K562 (cell line): ENCODE data around the gene CLIP1. TPM values are rescaled to one million over a fixed set of nuclear protein-coding genes. Genes with fewer than 3 reads are reported as not detected.
A peak's percentile ranks its signal among the peaks of the same experiment; 100 is the strongest.

Experiments
- ARHGAP35 ChIP-seq: fragments of 450-650 bp; IDR thresholded peaks from 2 replicates; pipeline ENCODE4 v1.6.1; 2018; ENCODE audit not compliant: partially characterized antibody
- CBFA2T2 ChIP-seq: fragments of 450-650 bp; conservative IDR thresholded peaks from 2 replicates; pipeline ENCODE4 v1.6.1; 2017; ENCODE audit warnings: mild to moderate bottlenecking
- EP400 ChIP-seq: fragments of 450-650 bp; IDR thresholded peaks from 2 replicates; pipeline ENCODE4 v1.6.1; 2017; ENCODE audit warnings: antibody characterized with exemption, mild to moderate bottlenecking, moderate library complexity
- HOMEZ ChIP-seq: fragments of 250-450 bp; sonication (Bioruptor Pico); IDR thresholded peaks from 2 replicates; pipeline ENCODE4 v1.4.0; 2020; ENCODE audit warnings: mild to moderate bottlenecking, moderate library complexity
- KDM4B ChIP-seq, 2 experiments: fragments of 450-650 bp in 1 of 2; sonication (generic) in 1 of 2; IDR thresholded peaks; 2 replicates each; pipeline ENCODE4 v1.6.1; 2016 to 2017; ENCODE audit warnings: borderline replicate concordance in 2 of 2, antibody characterized with exemption in 1 of 2, low read depth in 1 of 2, mild to moderate bottlenecking in 1 of 2
- LEF1 ChIP-seq: fragments of 450-650 bp; IDR thresholded peaks from 2 replicates; pipeline ENCODE4 v1.6.1; 2016; ENCODE audit warnings: mild to moderate bottlenecking
- NR2C2 ChIP-seq, 2 experiments: fragments of 200-800 bp in 1 of 2; sonication (Bioruptor generic) in 1 of 2; sonication (generic) in 1 of 2; formaldehyde crosslinking in 1 of 2; IDR thresholded peaks; 2 replicates each; pipeline versions ENCODE4 v1.6.1 to v1.8.0; 2016 to 2022; ENCODE audit warnings: mild to moderate bottlenecking in 1 of 2, missing compliant biosample characterization in 1 of 2, missing genetic modification characterization in 1 of 2, missing genetic modification reagents in 1 of 2
- NR3C1 ChIP-seq: sonication (generic); formaldehyde crosslinking; IDR thresholded peaks from 2 replicates; pipeline ENCODE4 v1.8.1; 2022; ENCODE audit warnings: missing genetic modification reagents
- NUFIP1 ChIP-seq: fragments of 450-650 bp; IDR thresholded peaks from 2 replicates; pipeline ENCODE4 v1.6.1; 2018; ENCODE audit not compliant: partially characterized antibody
- PTBP1 ChIP-seq: fragments of 200-400 bp; formaldehyde crosslinking; IDR thresholded peaks from 2 replicates; pipeline ENCODE4 v1.6.1; 2017; ENCODE audit warnings: low read depth, low read length
- RAD51 ChIP-seq: fragments of 450-650 bp; IDR thresholded peaks from 2 replicates; pipeline ENCODE4 v1.7.1; 2016; ENCODE audit warnings: low read depth, mild to moderate bottlenecking, borderline replicate concordance
- SAP30 ChIP-seq: fragments of 200-600 bp; sonication (generic); IDR thresholded peaks from 2 replicates; pipeline ENCODE4 v1.6.1; 2012; ENCODE audit warnings: borderline replicate concordance, low read depth, mild to moderate bottlenecking, moderate library complexity, low read length, control low read depth, inconsistent platforms; ENCODE audit not compliant: insufficient read depth, poor library complexity, severe bottlenecking
- SMAD1 ChIP-seq: fragments of 150-350 bp; IDR thresholded peaks from 2 replicates; pipeline ENCODE4 v1.6.1; 2014; ENCODE audit warnings: low read length, low read depth; ENCODE audit not compliant: partially characterized antibody
- SMARCB1 ChIP-seq: IDR thresholded peaks from 2 replicates; pipeline ENCODE4 v1.6.1; 2011; ENCODE audit warnings: improper control_type of control experiment, low read depth; ENCODE audit not compliant: insufficient read length
- THRAP3 ChIP-seq: fragments of 450-650 bp; IDR thresholded peaks from 2 replicates; pipeline ENCODE4 v1.6.1; 2016; ENCODE audit warnings: mild to moderate bottlenecking, inconsistent platforms, borderline replicate concordance
- USF1 ChIP-seq: sonication (generic); formaldehyde crosslinking; IDR thresholded peaks from 2 replicates; pipeline ENCODE4 v1.9.0; 2022; ENCODE audit warnings: mild to moderate bottlenecking, missing genetic modification reagents
- ZFP30 ChIP-seq: fragments of 250-450 bp; sonication (Bioruptor Pico); IDR thresholded peaks from 2 replicates; pipeline ENCODE4 v1.8.0; 2022; ENCODE audit warnings: moderate library complexity, mild to moderate bottlenecking, inconsistent platforms, borderline replicate concordance
- ZNF175 ChIP-seq: fragments of 200-800 bp; sonication (Bioruptor generic); IDR thresholded peaks from 2 replicates; pipeline ENCODE4 v1.6.1; 2016; ENCODE audit warnings: low read depth, mild to moderate bottlenecking, missing genetic modification characterization, missing compliant biosample characterization
- ZNF239 ChIP-seq: fragments of 250-450 bp; sonication (Bioruptor Pico); IDR thresholded peaks from 2 replicates; pipeline ENCODE4 v1.4.0; 2020; ENCODE audit warnings: mild to moderate bottlenecking
- ZNF449 ChIP-seq: fragments of 250-450 bp; sonication (Bioruptor Pico); IDR thresholded peaks from 2 replicates; pipeline ENCODE4 v1.8.0; 2022; ENCODE audit warnings: moderate library complexity, mild to moderate bottlenecking, inconsistent platforms
- polyA plus RNA-seq, 8 experiments: library from polyadenylated mRNA; depleted of rRNA in 4 of 8; stranded (reverse) in 5 of 8; unstranded in 3 of 8; fragments of >200 nt; fragmentation: Nextera tagmentation in 2 of 8; fragmentation: Illumina TruSeq in 1 of 8; extraction: Ambion mirVana in 2 of 8; extraction: Trizol in 1 of 8; gene quantifications; 2 replicates each; pipeline versions ENCODE4 v1.2.1 to v1.2.3, GENCODE V29; 2011 to 2014; ENCODE audit warnings: inconsistent platforms in 1 of 8, missing spikeins in 1 of 8
- total RNA-seq, 7 experiments: library from RNA; depleted of rRNA in 6 of 7; stranded (reverse); fragments of >200 nt in 6 of 7; fragmentation: Illumina TruSeq in 2 of 7; extraction: Trizol in 2 of 7; gene quantifications; 2 replicates each; pipeline versions ENCODE4 v1.2.1 to v1.2.3, GENCODE V29; 2011 to 2021; ENCODE audit warnings: low replicate concordance in 1 of 7

Gene CLIP1
- total and polyA plus RNA-seq, 9 of the 15 experiments (the other 6 are each of a cell fraction or from before 2014, with no cell fraction given): 5.8 to 33.9 (median 27.6) TPM

- no peak for TF ChIP-seq KDM4B (IDR thresholded peaks at IDR 0.05; ENCODE audit: borderline replicate concordance in 2 of 2, low read depth in 1 of 2)
- peak; percentile 95 for TF ChIP-seq LEF1
- no peak for TF ChIP-seq NUFIP1
- TF ChIP-seq USF1 (CRISPR knock-in tag): no peak
- no peak for TF ChIP-seq NR3C1 (CRISPR knock-in tag)
- peak; percentile 95 for TF ChIP-seq SMAD1
- TF ChIP-seq ZFP30 (CRISPR knock-in tag): no peak
- no peak for TF ChIP-seq CBFA2T2
- no peak for TF ChIP-seq SAP30
- no peak for TF ChIP-seq PTBP1
- TF ChIP-seq ZNF175 (CRISPR knock-in tag): 0 out of 2 replicates have a peak, but pooled peaks have one; percentile 10
- TF ChIP-seq ARHGAP35: no peak
- TF ChIP-seq ZNF449: 0 out of 2 replicates have a peak, but pooled peaks have one; percentile 16
- no peak for TF ChIP-seq NR2C2 (CRISPR knock-in tag; IDR thresholded peaks at IDR 0.05)
- no peak for TF ChIP-seq NR2C2 (tag; IDR thresholded peaks at IDR 0.05)
- no peak; the same call in 1 of the 2 replicates for TF ChIP-seq THRAP3
- no peak for TF ChIP-seq RAD51
- peak; percentile 85 for TF ChIP-seq SMARCB1
- TF ChIP-seq EP400: peak; percentile 62
- TF ChIP-seq HOMEZ (CRISPR knock-in tag): no peak
- TF ChIP-seq ZNF239 (CRISPR knock-in tag): no peak
These were observed 22.7 kb downstream of the CLIP1 start (continued) for GRCh38 chr12:122399592-122400373.
